ENCODE results near the gene PTH.

The PTH gene

DNA sequence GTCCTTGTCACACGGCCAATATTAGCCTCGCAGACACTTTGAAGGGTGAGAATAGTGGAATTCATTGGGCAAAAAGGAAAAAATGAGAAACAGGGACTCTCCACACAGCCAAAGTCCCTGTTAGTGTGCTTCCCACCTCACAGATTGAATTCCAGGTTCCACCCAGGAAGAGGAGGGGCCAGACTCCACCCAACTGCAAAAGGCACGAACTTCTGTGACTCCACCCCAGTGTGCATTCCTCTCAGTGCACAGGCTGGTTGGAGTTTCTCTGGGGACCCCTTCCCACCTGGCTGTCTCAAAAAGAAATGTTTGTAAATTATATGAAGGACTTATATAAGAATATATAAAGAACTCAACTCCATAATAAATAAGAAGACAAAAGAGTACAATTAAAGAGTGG, 20.7 kb downstream of the PTH start:
- Histone ChIP-seq H3K27ac (no peak overlapping the region), H3K4me3 (ENCODE audit: low read depth, low read length) (no peak overlapping the region), H3K36me3 (replicated peaks) (no peaks in the 10 kb centered on the region), H3K27me3 (replicated peaks) (no peaks in the 10 kb centered on the region)
- no peak for TF ChIP-seq CTCF (IDR thresholded peaks at IDR 0.05; ENCODE audit: low read depth, low read length, missing control alignments)
- DNase-seq = no peak
- in situ Hi-C loops (cut with HindIII; ENCODE audit: low pct_ligation_motif_present, low sequenced_read_pairs) = no loop called here

GRCh38 chr11:13473013-13473722, 22.6 kb downstream of the PTH start:
- H3K27me3 ChIP-seq (replicated peaks) = no peaks in the 10 kb centered on the region
- no peak for TF ChIP-seq CTCF (IDR thresholded peaks at IDR 0.05; ENCODE audit: low read depth, low read length, missing control alignments)
- H3K36me3 ChIP-seq (replicated peaks) = no peaks in the 10 kb centered on the region
- no peak overlapping the region for H3K4me3 ChIP-seq (ENCODE audit: low read depth, low read length)
- no peak for DNase-seq
- in situ Hi-C loops (cut with HindIII; ENCODE audit: low pct_ligation_motif_present, low sequenced_read_pairs) = no loop called here
- no peak overlapping the region for H3K27ac ChIP-seq

- H3K4me3 ChIP-seq (ENCODE audit: low read depth, low read length) = no peak overlapping the region
- no peak for DNase-seq
- H3K27me3 ChIP-seq (replicated peaks) = no peaks in the 10 kb centered on the region
- no peaks in the 10 kb centered on the region for H3K36me3 ChIP-seq (replicated peaks)
- in situ Hi-C loops (cut with HindIII; ENCODE audit: low pct_ligation_motif_present, low sequenced_read_pairs) = no loop called here
- H3K27ac ChIP-seq = no peak overlapping the region
- TF ChIP-seq CTCF (IDR thresholded peaks at IDR 0.05; ENCODE audit: low read depth, low read length, missing control alignments) = no peak
Observed at GRCh38 chr11:13468750-13469149, 27.0 kb downstream of the PTH start.

GRCh38 chr11:13465909-13466371, 29.9 kb downstream of the PTH start:
- peak; percentile 35 for DNase-seq
- H3K4me3 ChIP-seq (ENCODE audit: low read depth, low read length) = no peak overlapping the region
- in situ Hi-C loops (cut with HindIII; ENCODE audit: low pct_ligation_motif_present, low sequenced_read_pairs) = no loop called here
- no peaks in the 10 kb centered on the region for H3K27me3 ChIP-seq (replicated peaks)
- TF ChIP-seq CTCF (IDR thresholded peaks at IDR 0.05; ENCODE audit: low read depth, low read length, missing control alignments) = peak; percentile 51
- H3K27ac ChIP-seq = no peak overlapping the region
- H3K36me3 ChIP-seq (replicated peaks) = no peaks in the 10 kb centered on the region

DNA sequence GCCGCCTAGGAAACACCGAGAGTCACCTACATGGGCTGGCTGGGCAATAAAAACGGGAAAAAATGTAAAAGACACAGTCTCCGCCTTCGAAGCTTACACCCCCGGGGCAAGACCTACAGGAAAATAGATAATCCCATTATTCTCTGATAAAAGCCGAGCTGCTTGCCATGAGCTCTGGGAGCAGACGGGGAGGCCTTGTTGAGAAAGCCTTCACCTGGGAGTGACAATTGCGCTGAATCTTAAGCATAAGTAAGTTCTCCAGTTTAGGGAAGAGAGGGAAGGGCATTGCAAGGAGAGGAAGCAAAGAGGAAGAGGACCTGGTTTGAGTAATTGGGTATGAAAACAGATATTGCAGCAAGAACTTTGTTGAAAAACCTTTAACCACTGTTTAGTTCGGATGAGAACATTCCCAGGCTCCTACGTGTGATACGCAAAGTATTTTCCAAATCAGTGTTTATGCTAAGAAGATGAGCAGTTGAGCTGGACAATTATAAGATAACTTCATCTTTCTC, 32.0 kb downstream of the PTH start:
- no peak for DNase-seq
- TF ChIP-seq CTCF (IDR thresholded peaks at IDR 0.05; ENCODE audit: low read depth, low read length, missing control alignments) = no peak
- Histone ChIP-seq H3K36me3 (replicated peaks) (no peaks in the 10 kb centered on the region), H3K4me3 (ENCODE audit: low read depth, low read length) (peak overlapping the region; percentile 91), H3K27me3 (replicated peaks) (no peaks in the 10 kb centered on the region), H3K27ac (no peak overlapping the region)
- in situ Hi-C loops (cut with HindIII; ENCODE audit: low pct_ligation_motif_present, low sequenced_read_pairs) = no loop called here
